Hematopoietic multipotent progenitor cell treated with erythropoietin and hydrocortisone succinate and interleukin-3 and kit ligand, for 4 days (in vitro differentiated cells): ENCODE measurements around the gene CCDC167.

Experiments used
- DNase-seq: peaks from one replicate; pipeline ENCODE4 v3.0.0-alpha.2; 2015

The CCDC167 gene

GRCh38 chr6:37487591-37488380, 11.9 kb downstream of the CCDC167 start:
- DNase-seq = peak; percentile 63

DNA sequence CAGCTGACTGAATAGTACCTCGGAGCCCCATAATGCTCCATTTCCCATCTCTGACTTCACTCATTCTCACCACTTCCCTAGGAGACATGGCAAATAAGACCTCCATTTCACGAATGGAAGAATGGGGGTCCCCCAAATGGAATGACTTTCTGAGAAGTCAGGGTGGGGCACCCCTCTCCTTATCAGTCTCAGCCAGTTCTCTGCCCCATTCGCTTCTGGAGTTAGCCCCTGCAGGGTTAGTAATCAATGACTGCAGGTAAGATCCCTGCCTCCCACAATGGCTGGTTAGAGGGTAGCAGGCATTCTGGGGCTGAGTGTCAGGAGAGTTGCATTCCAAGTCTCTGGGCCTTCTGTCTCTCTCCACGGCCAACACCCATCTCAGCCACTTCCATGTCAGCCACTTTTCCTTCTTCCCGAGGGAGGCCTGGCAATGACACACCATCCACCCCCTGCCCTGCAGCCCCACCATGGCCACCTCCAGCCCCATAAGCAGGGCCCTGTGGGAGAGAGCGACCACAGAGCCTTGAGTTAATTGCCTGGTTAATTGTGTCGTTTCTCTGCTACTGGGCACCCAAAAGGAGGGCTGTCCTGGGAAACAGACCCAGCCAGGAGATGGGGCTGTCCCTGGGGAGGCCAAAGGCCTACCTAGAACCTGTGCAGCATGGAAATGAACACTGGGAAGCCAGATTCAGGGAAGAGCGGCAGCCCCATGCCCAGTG, 13.4 kb downstream of the CCDC167 start:
- DNase-seq = no peak

- no peak for DNase-seq
Observed at GRCh38 chr6:37485291-37485702, 14.4 kb downstream of the CCDC167 start.

DNA sequence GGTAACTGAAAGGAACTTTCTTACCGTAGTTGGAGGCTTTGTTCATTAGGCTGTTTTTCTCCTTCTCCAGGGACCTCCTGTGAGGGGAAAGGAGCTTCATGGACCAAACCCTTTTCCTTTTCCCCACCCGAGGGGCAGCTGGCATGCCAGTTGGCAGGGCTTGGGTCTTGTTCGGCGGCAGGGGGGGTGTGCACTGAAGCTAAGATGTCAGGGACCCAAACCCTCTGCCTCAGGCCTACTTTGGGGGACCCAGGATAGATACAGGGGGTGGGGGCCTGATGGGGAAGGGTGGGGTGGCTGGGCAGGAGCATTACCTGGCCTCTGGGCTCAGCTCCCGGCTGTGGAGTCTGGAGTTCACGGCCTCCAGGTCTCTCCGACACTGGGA, 14.9 kb downstream of the CCDC167 start:
- no peak for DNase-seq

- DNase-seq = peak; percentile 78
Observed at GRCh38 chr6:37483917-37484785, 15.5 kb downstream of the CCDC167 start.

- no peak for DNase-seq
Observed at GRCh38 chr6:37483252-37483901, 16.3 kb downstream of the CCDC167 start.

DNA sequence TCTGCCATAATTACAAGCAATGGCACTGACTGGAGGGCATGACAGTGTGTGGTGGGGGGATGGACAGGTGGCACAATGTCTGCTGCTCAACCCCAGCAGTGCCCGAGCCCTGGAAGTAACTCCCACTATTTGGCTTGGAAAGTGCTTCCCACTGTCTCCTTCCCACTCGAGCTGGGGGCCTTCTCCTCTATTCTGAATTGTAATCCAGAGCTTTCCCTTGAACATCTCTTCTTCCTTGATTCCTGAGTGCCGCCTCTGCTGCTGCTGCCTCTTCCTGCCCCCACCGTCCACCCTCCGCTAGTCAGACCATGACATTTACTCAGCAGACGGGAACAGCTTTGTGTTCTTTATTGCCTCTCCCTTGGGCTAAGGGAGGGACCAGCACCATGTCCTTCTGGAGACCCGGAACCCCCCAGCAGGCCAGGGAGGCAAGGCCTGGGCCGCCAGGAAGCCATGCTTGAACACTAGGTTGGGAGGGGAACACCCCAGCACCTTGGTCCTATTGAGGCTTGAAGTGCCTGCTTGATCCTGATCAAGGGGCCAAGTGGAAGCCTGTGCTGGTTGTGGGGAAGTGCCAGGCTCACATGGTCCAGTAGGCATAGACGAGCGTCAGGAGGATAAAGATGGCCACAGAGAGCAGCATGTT, 17.0 kb downstream of the CCDC167 start:
- DNase-seq = no peak

DNA sequence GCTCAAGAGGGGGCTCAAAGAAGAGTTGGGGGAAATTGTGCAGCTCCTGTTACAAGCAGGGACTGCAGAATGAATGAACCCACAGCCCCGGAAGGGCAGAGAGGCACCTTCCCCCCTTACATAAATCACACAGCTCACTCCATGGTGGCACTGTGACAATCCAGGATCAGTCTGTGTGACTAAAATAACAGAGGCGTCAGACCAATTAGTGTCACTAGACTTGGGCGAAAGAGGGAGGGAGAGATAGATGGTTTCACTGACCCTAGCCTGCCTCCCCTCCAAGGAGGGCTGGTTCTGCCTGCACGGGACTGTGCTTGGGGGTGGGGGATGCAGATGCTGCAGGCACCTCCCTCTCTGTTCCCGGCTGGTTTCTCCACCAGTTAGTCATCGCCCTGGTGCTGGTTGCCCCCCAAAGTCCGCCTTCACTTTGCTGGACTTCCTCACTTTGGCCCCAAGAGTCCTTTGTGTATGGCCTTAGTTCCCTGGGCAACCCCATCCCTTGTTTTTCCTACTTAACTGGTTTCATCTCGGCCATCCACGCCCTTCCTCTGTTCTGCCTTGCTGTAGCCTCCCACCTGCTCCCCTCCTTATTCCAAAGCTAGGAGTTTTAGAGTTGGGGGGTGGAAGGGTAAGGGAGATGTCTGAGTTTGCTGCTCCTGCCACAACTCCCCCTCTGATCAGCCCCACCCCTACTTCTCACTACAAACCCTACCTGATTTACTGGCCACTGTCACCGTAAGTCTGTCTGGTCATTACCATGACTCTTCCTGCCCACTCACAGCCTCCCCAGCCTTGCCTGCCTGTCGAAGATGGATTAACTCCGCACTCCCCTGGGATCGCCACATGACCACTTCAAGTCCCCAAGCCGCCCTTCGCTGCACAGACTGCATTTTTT, 17.7 kb downstream of the CCDC167 start:
- no peak for DNase-seq

GRCh38 chr6:37480951-37481534, 18.6 kb downstream of the CCDC167 start:
- no peak for DNase-seq

- no peak for DNase-seq
Observed at GRCh38 chr6:37480118-37480736, 19.5 kb downstream of the CCDC167 start.

GRCh38 chr6:37479266-37479854, 20.3 kb downstream of the CCDC167 start:
- no peak for DNase-seq

DNA sequence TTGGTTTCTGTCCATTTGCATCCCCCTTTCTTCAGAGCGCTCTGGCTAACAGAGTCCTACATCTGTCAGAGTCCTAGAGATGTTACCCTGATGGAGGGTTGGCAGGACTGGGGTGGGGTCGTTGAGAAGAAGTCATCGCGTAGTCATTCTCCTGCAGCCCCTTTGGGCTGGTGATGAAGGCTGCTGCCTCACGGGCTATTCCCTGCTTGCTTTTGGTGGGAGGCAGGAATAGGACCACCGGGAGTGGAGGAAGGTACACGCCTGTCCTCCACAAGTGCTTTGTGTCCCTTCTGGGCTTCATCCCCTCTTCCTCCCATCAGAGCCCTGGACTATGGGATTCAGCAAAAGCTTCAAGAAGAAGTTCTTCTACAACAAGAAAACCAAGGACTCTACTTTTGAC, 20.9 kb downstream of the CCDC167 start:
- no peak for DNase-seq

DNA sequence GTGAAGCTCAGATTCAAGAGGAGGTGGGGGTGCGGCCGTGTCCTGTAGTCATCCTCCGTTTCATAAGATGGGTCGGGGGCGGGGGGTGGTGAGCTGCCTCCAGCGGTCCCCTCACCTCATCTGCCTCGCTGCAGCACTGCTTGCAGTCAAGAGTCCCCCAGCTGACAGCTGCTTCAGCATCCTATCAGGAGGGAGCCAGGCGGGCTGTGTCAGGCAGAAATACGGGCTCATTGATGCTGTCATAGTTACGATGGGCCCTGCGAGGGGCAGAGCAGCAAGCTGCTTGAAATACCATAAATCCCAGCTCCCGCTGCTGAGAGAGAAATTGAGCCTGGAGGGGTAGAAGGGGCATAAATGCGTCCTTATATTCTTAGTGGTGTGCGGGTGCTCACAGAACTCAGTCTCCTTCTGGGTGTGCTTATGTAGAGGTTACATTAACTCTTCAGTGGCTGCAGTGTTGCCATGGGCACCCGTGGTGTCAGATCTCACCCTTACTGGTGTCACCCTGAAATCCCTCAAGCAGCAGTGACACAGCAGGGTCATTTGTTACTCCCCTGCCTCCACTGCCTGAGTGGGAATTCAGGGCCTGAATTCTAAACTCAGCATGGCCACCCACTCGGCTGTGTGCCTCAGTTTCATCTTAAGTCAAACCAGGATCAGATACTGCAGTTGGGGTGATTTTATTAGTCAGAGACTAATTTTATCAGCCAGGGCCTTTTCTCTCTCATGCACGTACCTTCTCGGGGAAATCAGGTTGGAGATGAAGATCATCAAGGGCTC, 21.8 kb downstream of the CCDC167 start:
- DNase-seq = no peak

GRCh38 chr6:37477191-37477590, 22.5 kb downstream of the CCDC167 start:
- DNase-seq = no peak

GRCh38 chr6:37474316-37474715, 25.4 kb downstream of the CCDC167 start:
- no peak for DNase-seq

DNA sequence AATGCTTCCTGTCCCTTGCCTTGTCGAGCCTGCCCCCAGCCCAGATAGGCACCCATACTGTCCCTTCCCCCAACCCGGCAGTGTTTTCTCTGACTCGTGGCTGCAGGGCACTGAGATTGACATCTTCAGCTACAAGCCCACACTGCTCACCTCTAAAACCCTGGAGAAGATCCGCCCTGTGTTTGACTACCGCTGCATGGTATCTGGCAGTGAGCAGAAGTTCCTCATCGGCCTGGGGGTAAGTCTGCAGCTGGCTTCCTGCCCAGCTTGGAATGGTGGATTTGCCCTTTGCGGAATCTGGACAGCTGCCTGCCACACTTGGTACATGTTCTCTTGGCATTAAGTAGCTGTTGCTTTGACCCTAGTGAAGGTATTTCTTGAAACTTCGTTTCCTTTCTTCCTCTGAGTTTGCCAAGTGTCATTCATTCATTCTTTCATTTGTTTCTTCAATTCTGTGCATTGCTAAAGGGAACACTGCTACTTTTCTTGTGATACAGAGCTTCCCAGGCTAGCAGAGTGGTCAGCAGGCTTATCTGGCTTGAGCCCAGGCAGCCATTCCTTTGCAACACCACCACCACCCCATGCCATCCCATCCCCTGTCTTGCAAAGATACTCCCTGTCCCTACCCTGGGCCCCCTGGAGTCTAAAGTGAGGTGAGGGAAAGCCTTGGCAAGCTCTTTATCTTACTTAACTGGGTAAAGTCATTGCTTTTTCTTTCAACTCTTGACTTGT, 26.2 kb downstream of the CCDC167 start:
- DNase-seq = no peak

GRCh38 chr6:37467718-37468117, 32.0 kb downstream of the CCDC167 start:
- DNase-seq = no peak

DNA sequence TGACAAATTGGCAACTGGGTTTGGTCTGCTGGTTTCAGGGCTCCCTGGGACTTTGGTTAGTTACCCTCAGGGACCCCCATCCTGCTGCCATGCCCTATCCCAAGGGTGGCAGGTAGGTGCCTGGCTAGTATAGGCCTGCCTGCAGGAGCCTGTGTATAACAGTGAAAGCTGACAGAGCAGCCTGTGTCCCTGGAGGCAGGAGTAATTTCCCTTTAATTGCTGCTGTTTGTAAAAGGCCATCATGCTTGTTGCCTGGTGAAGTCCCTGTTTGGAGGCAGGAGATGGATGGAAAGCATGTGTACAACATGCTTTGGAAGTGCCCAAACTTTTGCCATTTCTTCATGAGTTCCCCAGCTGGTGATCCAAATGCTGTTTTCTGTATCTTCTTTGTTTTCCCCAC, 36.6 kb downstream of the CCDC167 start:
- DNase-seq = no peak
